Keratinocyte (primary cell): ENCODE data around the gene ZCCHC7.

ENCODE experiments used
- EZH2 ChIP-seq: IDR thresholded peaks from one replicate; pipeline ENCODE4 v1.6.1; 2012; ENCODE audit warnings: inconsistent platforms, mild to moderate bottlenecking, low read length, moderate library complexity
- TF ChIP-seq, protein P1 (sequence below), 3 experiments: IDR thresholded peaks in 1 of 3; conservative IDR thresholded peaks in 1 of 3; optimal IDR thresholded peaks in 1 of 3; 2 replicates in 2 of 3; 3 replicates in 1 of 3; pipeline versions ENCODE3 to v1.5.1; 2011; ENCODE audit warnings: low read length in 3 of 3, mild to moderate bottlenecking in 3 of 3, moderate library complexity in 2 of 3, control low read depth in 1 of 3, inconsistent platforms in 1 of 3; ENCODE audit not compliant: insufficient read depth in 2 of 3; ENCODE audit errors: extremely low read depth in 1 of 3

DNA sequence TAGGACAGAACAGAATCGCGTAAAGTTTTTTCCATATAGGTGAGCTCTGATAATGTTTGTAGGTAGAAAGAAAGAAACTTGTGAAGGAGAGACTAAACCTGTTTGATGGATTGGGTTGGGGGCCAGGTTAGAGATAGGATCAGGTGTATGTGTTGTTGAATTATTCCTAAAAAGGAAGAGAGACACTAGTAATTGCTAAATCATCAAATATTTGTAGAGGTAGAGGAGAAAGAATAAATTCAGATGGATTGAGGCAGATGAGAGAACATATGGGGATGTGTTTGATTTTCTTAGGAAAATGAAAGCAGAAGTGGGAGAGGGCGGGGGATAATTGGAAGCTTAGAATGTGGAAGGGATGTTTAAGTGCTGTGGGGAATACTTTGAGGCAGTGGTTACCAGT is 7.7 kb downstream of the ZCCHC7 start:
- TF ChIP-seq, protein P1, sequence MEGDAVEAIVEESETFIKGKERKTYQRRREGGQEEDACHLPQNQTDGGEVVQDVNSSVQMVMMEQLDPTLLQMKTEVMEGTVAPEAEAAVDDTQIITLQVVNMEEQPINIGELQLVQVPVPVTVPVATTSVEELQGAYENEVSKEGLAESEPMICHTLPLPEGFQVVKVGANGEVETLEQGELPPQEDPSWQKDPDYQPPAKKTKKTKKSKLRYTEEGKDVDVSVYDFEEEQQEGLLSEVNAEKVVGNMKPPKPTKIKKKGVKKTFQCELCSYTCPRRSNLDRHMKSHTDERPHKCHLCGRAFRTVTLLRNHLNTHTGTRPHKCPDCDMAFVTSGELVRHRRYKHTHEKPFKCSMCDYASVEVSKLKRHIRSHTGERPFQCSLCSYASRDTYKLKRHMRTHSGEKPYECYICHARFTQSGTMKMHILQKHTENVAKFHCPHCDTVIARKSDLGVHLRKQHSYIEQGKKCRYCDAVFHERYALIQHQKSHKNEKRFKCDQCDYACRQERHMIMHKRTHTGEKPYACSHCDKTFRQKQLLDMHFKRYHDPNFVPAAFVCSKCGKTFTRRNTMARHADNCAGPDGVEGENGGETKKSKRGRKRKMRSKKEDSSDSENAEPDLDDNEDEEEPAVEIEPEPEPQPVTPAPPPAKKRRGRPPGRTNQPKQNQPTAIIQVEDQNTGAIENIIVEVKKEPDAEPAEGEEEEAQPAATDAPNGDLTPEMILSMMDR (optimal IDR thresholded peaks at IDR 0.05 in 1 of 3, IDR thresholded peaks at IDR 0.05 in 1 of 3, conservative IDR thresholded peaks at IDR 0.05 in 1 of 3; ENCODE audit: extremely low read depth in 1 of 3, insufficient read depth in 2 of 3, low read length in 3 of 3) = no peak
- TF ChIP-seq EZH2 = no peak
